ENCODE data around the gene SIK3. TPM values are rescaled to one million over a fixed set of nuclear protein-coding genes. Genes with fewer than 3 reads are reported as not detected.

Gene SIK3
- total and polyA plus RNA-seq, 2 experiments from 2014 or later: 6.1 to 33.9 TPM

DNA sequence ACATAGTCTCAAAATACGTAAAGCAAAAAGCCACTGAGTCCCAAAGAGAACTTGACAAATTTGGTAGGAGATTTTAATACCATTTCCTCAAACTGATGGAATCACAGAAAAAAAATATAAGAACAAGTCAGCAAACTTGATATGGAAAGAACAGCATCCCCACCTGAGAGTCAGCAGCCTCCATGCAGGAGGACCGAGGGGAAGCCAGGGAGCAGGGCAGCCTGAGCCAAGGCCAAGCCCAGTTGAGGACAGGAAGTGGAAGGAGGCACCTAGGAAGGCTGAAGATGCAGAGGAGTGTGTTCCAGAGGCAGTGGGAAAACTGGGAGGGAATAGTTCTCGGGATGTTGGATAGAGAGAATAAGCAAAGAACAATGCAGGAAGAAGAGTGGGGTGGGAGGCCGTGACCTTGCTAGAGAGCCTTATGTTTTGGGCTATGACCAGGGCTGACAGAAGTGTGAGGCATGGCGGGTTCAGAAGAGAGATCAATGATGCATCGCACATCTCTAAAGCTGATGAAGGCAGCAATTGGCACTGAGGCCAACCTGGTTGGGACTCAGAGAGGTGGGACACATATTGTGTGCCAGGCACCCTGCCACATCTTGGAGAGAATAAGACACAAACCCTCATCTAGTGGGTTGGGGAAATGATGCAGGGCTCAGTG lies 290.5 kb downstream of the SIK3 start (continued):
- TF ChIP-seq, protein P1, sequence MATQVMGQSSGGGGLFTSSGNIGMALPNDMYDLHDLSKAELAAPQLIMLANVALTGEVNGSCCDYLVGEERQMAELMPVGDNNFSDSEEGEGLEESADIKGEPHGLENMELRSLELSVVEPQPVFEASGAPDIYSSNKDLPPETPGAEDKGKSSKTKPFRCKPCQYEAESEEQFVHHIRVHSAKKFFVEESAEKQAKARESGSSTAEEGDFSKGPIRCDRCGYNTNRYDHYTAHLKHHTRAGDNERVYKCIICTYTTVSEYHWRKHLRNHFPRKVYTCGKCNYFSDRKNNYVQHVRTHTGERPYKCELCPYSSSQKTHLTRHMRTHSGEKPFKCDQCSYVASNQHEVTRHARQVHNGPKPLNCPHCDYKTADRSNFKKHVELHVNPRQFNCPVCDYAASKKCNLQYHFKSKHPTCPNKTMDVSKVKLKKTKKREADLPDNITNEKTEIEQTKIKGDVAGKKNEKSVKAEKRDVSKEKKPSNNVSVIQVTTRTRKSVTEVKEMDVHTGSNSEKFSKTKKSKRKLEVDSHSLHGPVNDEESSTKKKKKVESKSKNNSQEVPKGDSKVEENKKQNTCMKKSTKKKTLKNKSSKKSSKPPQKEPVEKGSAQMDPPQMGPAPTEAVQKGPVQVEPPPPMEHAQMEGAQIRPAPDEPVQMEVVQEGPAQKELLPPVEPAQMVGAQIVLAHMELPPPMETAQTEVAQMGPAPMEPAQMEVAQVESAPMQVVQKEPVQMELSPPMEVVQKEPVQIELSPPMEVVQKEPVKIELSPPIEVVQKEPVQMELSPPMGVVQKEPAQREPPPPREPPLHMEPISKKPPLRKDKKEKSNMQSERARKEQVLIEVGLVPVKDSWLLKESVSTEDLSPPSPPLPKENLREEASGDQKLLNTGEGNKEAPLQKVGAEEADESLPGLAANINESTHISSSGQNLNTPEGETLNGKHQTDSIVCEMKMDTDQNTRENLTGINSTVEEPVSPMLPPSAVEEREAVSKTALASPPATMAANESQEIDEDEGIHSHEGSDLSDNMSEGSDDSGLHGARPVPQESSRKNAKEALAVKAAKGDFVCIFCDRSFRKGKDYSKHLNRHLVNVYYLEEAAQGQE (IDR thresholded peaks at IDR 0.05; ENCODE audit: unreplicated experiment): no peak
- TF ChIP-seq CTCF (conservative IDR thresholded peaks at IDR 0.05; ENCODE audit: low read depth in 2 of 2): no peak
- TF ChIP-seq ZNF114 (CRISPR knock-in tag; IDR thresholded peaks at IDR 0.05): no peak

DNA sequence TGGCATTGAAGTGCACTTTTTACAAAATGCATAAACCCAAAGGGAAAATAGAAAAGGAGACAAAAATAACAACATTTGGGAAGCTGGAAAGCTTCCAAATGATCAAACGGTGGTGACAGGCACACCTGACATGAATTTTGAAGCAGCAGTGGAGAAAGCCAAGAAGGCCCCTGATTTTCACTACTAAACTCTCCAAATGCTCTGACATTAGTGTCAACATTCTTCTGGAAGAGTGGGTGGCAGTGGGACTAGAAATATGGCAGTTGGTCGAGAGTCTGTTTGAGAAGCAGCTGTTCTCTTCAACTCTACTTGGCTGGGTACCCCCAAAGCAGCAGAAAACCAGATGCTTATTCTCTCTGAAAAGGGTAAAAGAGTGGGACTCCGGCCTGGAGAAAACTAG lies 294.2 kb downstream of the SIK3 start:
- no peaks in the 10 kb centered on the region for H3K27me3 Mint-ChIP-seq (ENCODE audit: insufficient read depth, low read depth, poor library complexity)
- no peaks in the 10 kb centered on the region for H3K9me3 Mint-ChIP-seq
- H3K27ac Mint-ChIP-seq: no peak overlapping the region
- TF ChIP-seq CTCF (conservative IDR thresholded peaks at IDR 0.05; ENCODE audit: low read depth in 2 of 2) (no peak), JUNB (IDR thresholded peaks at IDR 0.05; ENCODE audit: unreplicated experiment) (no peak), ZNF331 (CRISPR knock-in tag; IDR thresholded peaks at IDR 0.05; ENCODE audit: low read depth) (no peak), CREB1 (CRISPR knock-in tag; IDR thresholded peaks at IDR 0.05; ENCODE audit: low read depth) (no peak), POLR2AphosphoS5 (IDR thresholded peaks at IDR 0.05; ENCODE audit: low read depth) (no peak), EZH2phosphoT487 (IDR thresholded peaks at IDR 0.05; ENCODE audit: unreplicated experiment) (no peak), EZH2 (IDR thresholded peaks at IDR 0.05; ENCODE audit: low read depth, unreplicated experiment) (no peak), NANOG (IDR thresholded peaks at IDR 0.05; ENCODE audit: borderline replicate concordance) (no peak), ZNF114 (CRISPR knock-in tag; IDR thresholded peaks at IDR 0.05) (no peak)
- TF ChIP-seq, protein P2, sequence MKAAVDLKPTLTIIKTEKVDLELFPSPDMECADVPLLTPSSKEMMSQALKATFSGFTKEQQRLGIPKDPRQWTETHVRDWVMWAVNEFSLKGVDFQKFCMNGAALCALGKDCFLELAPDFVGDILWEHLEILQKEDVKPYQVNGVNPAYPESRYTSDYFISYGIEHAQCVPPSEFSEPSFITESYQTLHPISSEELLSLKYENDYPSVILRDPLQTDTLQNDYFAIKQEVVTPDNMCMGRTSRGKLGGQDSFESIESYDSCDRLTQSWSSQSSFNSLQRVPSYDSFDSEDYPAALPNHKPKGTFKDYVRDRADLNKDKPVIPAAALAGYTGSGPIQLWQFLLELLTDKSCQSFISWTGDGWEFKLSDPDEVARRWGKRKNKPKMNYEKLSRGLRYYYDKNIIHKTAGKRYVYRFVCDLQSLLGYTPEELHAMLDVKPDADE (IDR thresholded peaks at IDR 0.05): no peak
- TF ChIP-seq, protein P1 (IDR thresholded peaks at IDR 0.05; ENCODE audit: unreplicated experiment): no peak

More for the DNA sequence above, 294.2 kb downstream of the SIK3 start:
- no peak overlapping the region for H3K4me3 ChIP-seq
- H3K4me3 Mint-ChIP-seq: no peak overlapping the region
- H3K79me2 ChIP-seq (replicated peaks; ENCODE audit: insufficient read depth): no peaks in the 10 kb centered on the region
- no peaks in the 10 kb centered on the region for H3K27me3 ChIP-seq (ENCODE audit: insufficient read depth)
- H3K36me3 Mint-ChIP-seq (ENCODE audit: low read depth): no peaks in the 10 kb centered on the region
- ATAC-seq (no peak), DNase-seq (ENCODE audit: low spot score) (no peak)
- H3K4me1 ChIP-seq (ENCODE audit: insufficient read depth): no peaks in the 10 kb centered on the region
- H3F3A ChIP-seq (replicated peaks; ENCODE audit: low read depth): no peaks in the 10 kb centered on the region
- H3K27ac ChIP-seq (ENCODE audit: low read depth): no peak overlapping the region
- H3K4me2 ChIP-seq: no peak overlapping the region
- no peaks in the 10 kb centered on the region for H3K36me3 ChIP-seq (ENCODE audit: insufficient read depth)
- no peaks in the 10 kb centered on the region; the same call in 2 of the 3 replicates for H3K4me1 Mint-ChIP-seq
- H3K9me2 ChIP-seq (ENCODE audit: insufficient read depth): no peaks in the 10 kb centered on the region
- H4K20me1 ChIP-seq (replicated peaks; ENCODE audit: insufficient read depth): no peaks in the 10 kb centered on the region
- H2AFZ ChIP-seq: no peak overlapping the region

All from GM23338 (cell line).